ENCODE data around the gene CACFD1. TPM values are rescaled to one million over a fixed set of nuclear protein-coding genes. Genes with fewer than 3 reads are reported as not detected.

Gene CACFD1
- total RNA-seq, 1 donor from 2014 or later = 39.8 TPM

- Histone ChIP-seq H3K9me3 (no peaks in the 10 kb centered on the region), H3K4me1 (peaks cover 15% of the 10 kb centered on the region), H3K36me3 (no peaks in the 10 kb centered on the region), H3K4me3 (no peak overlapping the region), H3K27me3 (no peaks in the 10 kb centered on the region), H3K27ac (no peak overlapping the region)
- no peak for ATAC-seq
- intact Hi-C loops (cut with DNase I) = no loop called here
- no peak for TF ChIP-seq CTCF (IDR thresholded peaks at IDR 0.05)
- no peak for DNase-seq
These were observed 48.3 kb downstream of the CACFD1 start for GRCh38 chr9:133508046-133508445.

- H3K4me3 ChIP-seq = no peak overlapping the region
- H3K9me3 ChIP-seq = no peaks in the 10 kb centered on the region
- DNase-seq (no peak), ATAC-seq (peak; percentile 60)
- peak overlapping the region; percentile 36 for H3K27ac ChIP-seq
- no peaks in the 10 kb centered on the region for H3K36me3 ChIP-seq
- TF ChIP-seq CTCF (IDR thresholded peaks at IDR 0.05) = no peak
- intact Hi-C loops (cut with DNase I) = no loop called here
- H3K27me3 ChIP-seq = no peaks in the 10 kb centered on the region
- peaks cover 20% of the 10 kb centered on the region for H3K4me1 ChIP-seq
These were observed 49.7 kb downstream of the CACFD1 start for GRCh38 chr9:133509179-133510083.

GRCh38 chr9:133510926-133511505, 51.2 kb downstream of the CACFD1 start:
- intact Hi-C loops (cut with DNase I) = no loop called here
- no peak overlapping the region for H3K4me3 ChIP-seq
- no peak for ATAC-seq
- no peak overlapping the region for H3K27ac ChIP-seq
- no peaks in the 10 kb centered on the region for H3K36me3 ChIP-seq
- H3K4me1 ChIP-seq = peaks cover 24% of the 10 kb centered on the region
- DNase-seq = no peak
- no peaks in the 10 kb centered on the region for H3K27me3 ChIP-seq
- no peaks in the 10 kb centered on the region for H3K9me3 ChIP-seq
- TF ChIP-seq CTCF (IDR thresholded peaks at IDR 0.05) = no peak

- no peak overlapping the region for H3K4me3 ChIP-seq
- TF ChIP-seq CTCF (IDR thresholded peaks at IDR 0.05) = no peak
- no peaks in the 10 kb centered on the region for H3K36me3 ChIP-seq
- intact Hi-C loops (cut with DNase I) = no loop called here
- H3K4me1 ChIP-seq = peaks cover 21% of the 10 kb centered on the region
- no peak overlapping the region for H3K27ac ChIP-seq
- no peak for DNase-seq
- H3K9me3 ChIP-seq = no peaks in the 10 kb centered on the region
- ATAC-seq = no peak
- no peaks in the 10 kb centered on the region for H3K27me3 ChIP-seq
These were observed 51.8 kb downstream of the CACFD1 start for GRCh38 chr9:133511607-133512006.

GRCh38 chr9:133512253-133513213, 52.8 kb downstream of the CACFD1 start:
- ATAC-seq = no peak
- no peak overlapping the region for H3K4me3 ChIP-seq
- no peak overlapping the region for H3K27ac ChIP-seq
- DNase-seq = no peak
- H3K4me1 ChIP-seq = peaks cover 21% of the 10 kb centered on the region
- H3K27me3 ChIP-seq = no peaks in the 10 kb centered on the region
- intact Hi-C loops (cut with DNase I) = no loop called here
- H3K36me3 ChIP-seq = no peaks in the 10 kb centered on the region
- TF ChIP-seq CTCF (IDR thresholded peaks at IDR 0.05) = no peak
- no peaks in the 10 kb centered on the region for H3K9me3 ChIP-seq
